ENCODE results near the gene NCK2. TPM values are rescaled to one million over a fixed set of nuclear protein-coding genes. Genes with fewer than 3 reads are reported as not detected.

NCK2 gene
- total RNA-seq, 1 donor from 2014 or later: 55.2 TPM

DNA sequence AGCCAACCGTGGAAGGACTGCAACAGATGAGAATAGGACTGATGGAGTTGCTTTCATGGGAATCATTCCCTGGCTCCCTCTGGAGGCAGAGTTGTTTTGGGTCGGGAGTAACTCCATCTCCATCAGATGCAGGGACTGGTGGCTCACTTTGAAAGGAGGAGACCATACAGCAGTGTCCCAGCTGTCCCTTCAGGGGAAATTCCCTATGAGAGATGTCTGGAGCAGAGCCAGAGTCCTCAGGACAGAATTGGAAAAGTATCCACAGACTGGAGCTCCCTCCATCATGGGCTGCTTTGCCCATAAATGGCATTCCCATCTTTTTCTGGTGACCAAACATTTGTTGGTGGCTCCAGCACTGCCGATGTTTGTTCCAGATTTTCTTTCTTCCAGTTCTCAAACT lies 144.3 kb downstream of the NCK2 start:
- H3K27me3 Mint-ChIP-seq (ENCODE audit: low read depth): no peaks in the 10 kb centered on the region
- peaks cover 9% of the 10 kb centered on the region for H3K36me3 Mint-ChIP-seq (ENCODE audit: low read depth)
- TF ChIP-seq, protein P1, sequence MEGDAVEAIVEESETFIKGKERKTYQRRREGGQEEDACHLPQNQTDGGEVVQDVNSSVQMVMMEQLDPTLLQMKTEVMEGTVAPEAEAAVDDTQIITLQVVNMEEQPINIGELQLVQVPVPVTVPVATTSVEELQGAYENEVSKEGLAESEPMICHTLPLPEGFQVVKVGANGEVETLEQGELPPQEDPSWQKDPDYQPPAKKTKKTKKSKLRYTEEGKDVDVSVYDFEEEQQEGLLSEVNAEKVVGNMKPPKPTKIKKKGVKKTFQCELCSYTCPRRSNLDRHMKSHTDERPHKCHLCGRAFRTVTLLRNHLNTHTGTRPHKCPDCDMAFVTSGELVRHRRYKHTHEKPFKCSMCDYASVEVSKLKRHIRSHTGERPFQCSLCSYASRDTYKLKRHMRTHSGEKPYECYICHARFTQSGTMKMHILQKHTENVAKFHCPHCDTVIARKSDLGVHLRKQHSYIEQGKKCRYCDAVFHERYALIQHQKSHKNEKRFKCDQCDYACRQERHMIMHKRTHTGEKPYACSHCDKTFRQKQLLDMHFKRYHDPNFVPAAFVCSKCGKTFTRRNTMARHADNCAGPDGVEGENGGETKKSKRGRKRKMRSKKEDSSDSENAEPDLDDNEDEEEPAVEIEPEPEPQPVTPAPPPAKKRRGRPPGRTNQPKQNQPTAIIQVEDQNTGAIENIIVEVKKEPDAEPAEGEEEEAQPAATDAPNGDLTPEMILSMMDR (IDR thresholded peaks at IDR 0.05): peak; percentile 6
- no peak overlapping the region for H3K4me3 Mint-ChIP-seq (ENCODE audit: unreplicated experiment)
- peaks cover 41% of the 10 kb centered on the region for H3K4me1 Mint-ChIP-seq (ENCODE audit: low read depth)
- no peak for DNase-seq (ENCODE audit: low spot score)
- no peak overlapping the region for H3K27ac Mint-ChIP-seq (ENCODE audit: unreplicated experiment)
- H3K9me3 Mint-ChIP-seq (ENCODE audit: low read depth): peaks cover 10% of the 10 kb centered on the region

DNA sequence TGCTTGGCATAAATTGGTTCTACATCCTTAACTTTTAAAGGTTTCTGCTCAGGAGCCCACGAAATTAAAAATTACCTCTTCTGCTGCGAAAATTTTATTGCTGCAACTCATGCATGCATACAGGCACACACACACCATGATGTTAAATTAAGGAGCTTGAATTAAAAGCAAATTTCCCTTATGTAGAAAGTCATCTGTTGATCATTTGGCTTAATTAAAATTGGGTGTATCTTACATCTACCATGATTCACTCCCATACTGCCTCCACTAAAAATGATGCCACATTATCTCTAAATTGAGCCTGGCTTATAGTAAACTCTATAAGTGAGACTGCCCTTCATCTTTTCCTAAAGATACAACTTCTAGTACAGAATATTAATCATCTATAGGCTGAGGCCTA lies 145.4 kb downstream of the NCK2 start:
- Mint-ChIP-seq H3K4me3 (ENCODE audit: unreplicated experiment) (no peak overlapping the region), H3K4me1 (ENCODE audit: low read depth) (peaks cover 33% of the 10 kb centered on the region), H3K36me3 (ENCODE audit: low read depth) (peaks cover 15% of the 10 kb centered on the region), H3K27ac (ENCODE audit: unreplicated experiment) (no peak overlapping the region), H3K27me3 (ENCODE audit: low read depth) (no peaks in the 10 kb centered on the region), H3K9me3 (ENCODE audit: low read depth) (peaks cover 10% of the 10 kb centered on the region)
- no peak for DNase-seq (ENCODE audit: low spot score)
- TF ChIP-seq, protein P1 (IDR thresholded peaks at IDR 0.05): no peak

DNA sequence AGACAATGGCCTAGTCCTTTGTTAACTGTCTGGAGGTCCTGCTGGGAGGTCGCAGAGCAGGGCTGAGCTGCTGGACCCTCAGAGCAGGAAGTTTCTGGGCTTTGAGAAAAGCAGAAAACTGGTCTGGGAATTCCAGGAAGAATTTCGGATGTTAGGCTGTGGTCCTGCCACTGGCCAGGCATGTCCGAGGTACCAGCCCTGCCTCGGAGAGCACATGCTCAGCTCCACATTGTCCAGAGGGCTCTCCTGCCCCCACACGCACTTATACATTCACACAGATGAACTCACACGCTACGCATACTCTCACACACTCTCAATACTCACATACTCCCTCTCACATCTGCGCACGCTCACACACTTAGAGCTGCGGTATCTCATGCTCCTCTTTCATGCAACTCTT lies 146.1 kb downstream of the NCK2 start:
- Mint-ChIP-seq H3K36me3 (ENCODE audit: low read depth) (peaks cover 19% of the 10 kb centered on the region), H3K27ac (ENCODE audit: unreplicated experiment) (no peak overlapping the region), H3K4me3 (ENCODE audit: unreplicated experiment) (no peak overlapping the region), H3K9me3 (ENCODE audit: low read depth) (peaks cover 10% of the 10 kb centered on the region), H3K4me1 (ENCODE audit: low read depth) (peaks cover 27% of the 10 kb centered on the region), H3K27me3 (ENCODE audit: low read depth) (no peaks in the 10 kb centered on the region)
- DNase-seq (ENCODE audit: low spot score): no peak
- TF ChIP-seq, protein P1 (IDR thresholded peaks at IDR 0.05): no peak

DNA sequence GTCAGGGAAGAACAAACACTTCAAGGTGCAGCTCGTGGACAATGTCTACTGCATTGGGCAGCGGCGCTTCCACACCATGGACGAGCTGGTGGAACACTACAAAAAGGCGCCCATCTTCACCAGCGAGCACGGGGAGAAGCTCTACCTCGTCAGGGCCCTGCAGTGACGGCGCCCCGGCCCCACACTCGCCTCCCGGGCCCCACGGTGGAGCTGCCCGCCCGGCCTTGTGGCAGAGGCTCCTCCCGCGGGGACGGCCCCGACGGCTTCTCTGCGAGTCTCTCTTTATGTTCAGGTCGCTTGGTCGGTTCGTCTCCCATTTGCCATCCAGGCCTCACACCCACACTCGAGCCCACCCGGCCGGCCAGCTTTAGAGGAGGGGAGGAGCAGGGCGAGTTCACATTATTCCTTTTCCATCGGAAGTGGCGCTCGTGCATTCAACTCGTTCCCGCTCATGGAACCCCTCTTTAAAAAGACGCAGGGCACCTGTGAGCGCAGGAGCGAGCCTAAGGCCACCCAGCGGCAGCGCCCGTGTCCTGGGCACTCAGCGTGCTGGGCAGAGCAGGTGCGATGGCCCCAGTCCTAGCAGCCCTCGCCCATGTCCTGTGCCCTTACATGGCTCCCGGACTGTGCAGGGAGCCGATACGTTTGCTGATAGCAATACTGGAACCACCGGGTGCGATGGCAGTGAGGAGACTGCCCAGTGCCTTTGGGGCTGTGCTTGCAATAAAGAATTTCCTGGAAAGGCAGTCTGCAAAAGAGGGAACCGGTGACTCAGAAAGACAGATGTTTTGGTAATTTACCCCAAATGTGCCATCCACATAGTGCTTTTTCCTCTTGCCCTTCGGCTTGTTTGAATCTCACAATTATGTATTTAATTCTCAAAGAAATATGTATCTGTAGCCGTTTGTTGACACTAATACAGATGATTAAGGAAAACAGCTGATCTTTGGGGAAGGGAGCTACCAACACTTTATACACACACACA lies 148.6 kb downstream of the NCK2 start:
- no peak overlapping the region for H3K27ac Mint-ChIP-seq (ENCODE audit: unreplicated experiment)
- H3K9me3 Mint-ChIP-seq (ENCODE audit: low read depth): peaks cover 14% of the 10 kb centered on the region
- TF ChIP-seq, protein P1 (IDR thresholded peaks at IDR 0.05): no peak
- H3K27me3 Mint-ChIP-seq (ENCODE audit: low read depth): no peaks in the 10 kb centered on the region
- H3K4me1 Mint-ChIP-seq (ENCODE audit: low read depth): peaks cover 3% of the 10 kb centered on the region
- DNase-seq (ENCODE audit: low spot score): no peak
- peaks cover 26% of the 10 kb centered on the region for H3K36me3 Mint-ChIP-seq (ENCODE audit: low read depth)
- no peak overlapping the region for H3K4me3 Mint-ChIP-seq (ENCODE audit: unreplicated experiment)

DNA sequence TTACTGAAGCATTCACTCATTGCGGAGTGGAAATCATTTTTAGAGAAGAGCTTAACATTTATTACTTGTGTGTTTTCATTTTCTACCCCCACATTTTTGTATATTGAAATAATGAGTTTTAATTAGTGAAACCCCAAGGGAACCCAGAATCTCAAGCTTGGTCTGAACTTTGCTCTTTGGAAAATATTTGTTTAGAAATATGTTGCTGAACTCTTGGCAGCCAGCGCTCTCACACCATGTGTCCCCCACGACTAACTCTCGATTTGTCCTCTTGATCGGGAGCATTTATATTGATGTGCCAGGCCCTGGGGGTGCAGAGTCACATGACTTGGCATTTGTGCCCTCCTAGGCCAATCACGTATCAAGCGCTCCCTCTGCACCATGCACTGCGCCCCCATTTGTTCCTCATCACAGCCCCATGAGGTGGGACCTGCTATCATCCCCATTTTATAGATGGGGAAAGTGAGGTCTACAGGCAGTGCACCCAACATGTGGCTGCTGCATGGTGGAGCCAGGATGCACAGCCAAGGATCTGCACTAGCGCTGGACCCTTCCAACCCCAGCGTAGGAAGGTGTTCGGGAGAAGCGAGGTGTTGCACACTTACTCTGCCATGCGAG lies 149.7 kb downstream of the NCK2 start:
- TF ChIP-seq, protein P1 (IDR thresholded peaks at IDR 0.05): no peak
- DNase-seq (ENCODE audit: low spot score): no peak
- Mint-ChIP-seq H3K4me3 (ENCODE audit: unreplicated experiment) (no peak overlapping the region), H3K27ac (ENCODE audit: unreplicated experiment) (no peak overlapping the region), H3K4me1 (ENCODE audit: low read depth) (no peaks in the 10 kb centered on the region), H3K27me3 (ENCODE audit: low read depth) (no peaks in the 10 kb centered on the region), H3K36me3 (ENCODE audit: low read depth) (peaks cover 33% of the 10 kb centered on the region), H3K9me3 (ENCODE audit: low read depth) (peaks cover 21% of the 10 kb centered on the region)
